DND-41 (cell line): Measurements from ENCODE around the gene FXYD7.

ENCODE experiments used
- ATAC-seq: fragments of 200-7000 bp; cut with Tn5 transposase; 3 replicates; pipeline ENCODE4 v1.9.1; 2021; ENCODE audit warnings: low read depth; ENCODE audit not compliant: insufficient read depth
- DNase-seq: peaks from one replicate; pipeline ENCODE4 v3.0.0-alpha.2; 2020
- H2AFZ ChIP-seq: 2 replicates; pipeline ENCODE4 v1.6.0; 2012; ENCODE audit warnings: low read depth, low read length
- H3K27ac ChIP-seq: 2 replicates; pipeline ENCODE4 v1.5.1; 2012; ENCODE audit warnings: low read length, inconsistent platforms
- H3K27me3 ChIP-seq: fragments of 200-600 bp; sonication (generic); 2 replicates; pipeline ENCODE4 v1.6.0; 2012; ENCODE audit warnings: low read length, mild to moderate bottlenecking, inconsistent platforms; ENCODE audit not compliant: insufficient read depth, poor library complexity
- H3K36me3 ChIP-seq: 2 replicates; pipeline ENCODE4 v1.5.1; 2012; ENCODE audit warnings: low read length, inconsistent platforms; ENCODE audit not compliant: insufficient read depth
- H3K4me1 ChIP-seq: 2 replicates; pipeline ENCODE4 v1.5.1; 2012; ENCODE audit warnings: mild to moderate bottlenecking, low read length; ENCODE audit not compliant: insufficient read depth
- H3K4me2 ChIP-seq: 2 replicates; pipeline ENCODE4 v1.6.0; 2012; ENCODE audit warnings: mild to moderate bottlenecking, moderate library complexity, low read length, inconsistent platforms; ENCODE audit not compliant: insufficient read depth
- H3K4me3 ChIP-seq, 2 experiments: fragments of 200-600 bp in 1 of 2; shearing (Covaris generic) in 1 of 2; 2 replicates each; pipeline ENCODE4 v1.5.1; 2012 to 2016; ENCODE audit warnings: inconsistent platforms in 2 of 2, low read length in 2 of 2, mild to moderate bottlenecking in 2 of 2, low read depth in 1 of 2, moderate library complexity in 1 of 2
- H3K79me2 ChIP-seq: 2 replicates; pipeline ENCODE4 v1.6.0; 2012; ENCODE audit warnings: low read length, inconsistent platforms; ENCODE audit not compliant: insufficient read depth
- H3K9ac ChIP-seq: 2 replicates; pipeline ENCODE4 v1.6.0; 2012; ENCODE audit warnings: low read depth, mild to moderate bottlenecking, inconsistent platforms, low read length, moderate library complexity
- H3K9me3 ChIP-seq: 2 replicates; pipeline ENCODE4 v1.5.1; 2012; ENCODE audit warnings: low read length, moderate library complexity, mild to moderate bottlenecking, inconsistent platforms; ENCODE audit not compliant: insufficient read depth, severe bottlenecking
- H4K20me1 ChIP-seq: 2 replicates; pipeline ENCODE4 v1.6.0; 2012; ENCODE audit warnings: low read length; ENCODE audit not compliant: insufficient read depth
- EZH2 ChIP-seq: IDR thresholded peaks from 3 replicates; pipeline ENCODE4 v1.6.1; 2012; ENCODE audit warnings: borderline replicate concordance, low read depth, mild to moderate bottlenecking, moderate library complexity, low read length, inconsistent platforms; ENCODE audit not compliant: severe bottlenecking
- TF ChIP-seq, protein P1 (sequence below): IDR thresholded peaks from 2 replicates; pipeline ENCODE4 v1.5.1; 2012; ENCODE audit warnings: borderline replicate concordance, low read length, moderate library complexity, mild to moderate bottlenecking; ENCODE audit not compliant: poor library complexity, severe bottlenecking; ENCODE audit errors: extremely low read depth

The FXYD7 gene

GRCh38 chr19:35117116-35117515 is 25.9 kb upstream of the FXYD7 start:
- Histone ChIP-seq H3K27me3 (no peaks in the 10 kb centered on the region), H3K36me3 (no peaks in the 10 kb centered on the region), H3K9me3 (no peaks in the 10 kb centered on the region), H3K79me2 (no peaks in the 10 kb centered on the region), H2AFZ (no peak overlapping the region), H3K4me2 (no peak overlapping the region), H3K4me1 (no peaks in the 10 kb centered on the region), H3K9ac (no peak overlapping the region), H4K20me1 (0 out of 2 replicates have a peak, but pooled peaks cover 4% of the 10 kb centered on the region), H3K4me3 (no peak overlapping the region), H3K27ac (no peak overlapping the region)
- TF ChIP-seq, protein P1, sequence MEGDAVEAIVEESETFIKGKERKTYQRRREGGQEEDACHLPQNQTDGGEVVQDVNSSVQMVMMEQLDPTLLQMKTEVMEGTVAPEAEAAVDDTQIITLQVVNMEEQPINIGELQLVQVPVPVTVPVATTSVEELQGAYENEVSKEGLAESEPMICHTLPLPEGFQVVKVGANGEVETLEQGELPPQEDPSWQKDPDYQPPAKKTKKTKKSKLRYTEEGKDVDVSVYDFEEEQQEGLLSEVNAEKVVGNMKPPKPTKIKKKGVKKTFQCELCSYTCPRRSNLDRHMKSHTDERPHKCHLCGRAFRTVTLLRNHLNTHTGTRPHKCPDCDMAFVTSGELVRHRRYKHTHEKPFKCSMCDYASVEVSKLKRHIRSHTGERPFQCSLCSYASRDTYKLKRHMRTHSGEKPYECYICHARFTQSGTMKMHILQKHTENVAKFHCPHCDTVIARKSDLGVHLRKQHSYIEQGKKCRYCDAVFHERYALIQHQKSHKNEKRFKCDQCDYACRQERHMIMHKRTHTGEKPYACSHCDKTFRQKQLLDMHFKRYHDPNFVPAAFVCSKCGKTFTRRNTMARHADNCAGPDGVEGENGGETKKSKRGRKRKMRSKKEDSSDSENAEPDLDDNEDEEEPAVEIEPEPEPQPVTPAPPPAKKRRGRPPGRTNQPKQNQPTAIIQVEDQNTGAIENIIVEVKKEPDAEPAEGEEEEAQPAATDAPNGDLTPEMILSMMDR, result no peak
- no peak for TF ChIP-seq EZH2
- ATAC-seq (no peak), DNase-seq (no peak)

DNA sequence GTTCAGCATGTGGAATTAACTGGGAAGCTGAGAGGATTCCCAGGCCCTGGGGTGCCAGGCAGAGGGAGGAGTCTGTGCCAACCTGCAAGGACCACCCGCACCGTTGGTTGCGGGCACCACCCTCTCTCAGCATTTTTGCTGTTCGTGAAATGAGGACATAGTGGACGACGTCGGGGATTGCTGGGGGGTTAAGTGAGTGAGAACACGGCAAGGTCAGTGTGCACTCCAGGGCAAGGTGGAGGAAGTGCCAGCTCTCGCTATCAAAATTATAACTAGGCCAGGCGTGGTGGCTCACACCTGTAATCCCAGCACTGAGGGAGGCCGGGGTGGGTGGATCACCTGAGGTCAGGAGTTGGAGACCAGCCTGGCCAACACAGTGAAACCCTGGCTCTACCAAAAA is 25.3 kb upstream of the FXYD7 start:
- no peaks in the 10 kb centered on the region for H3K9me3 ChIP-seq
- H4K20me1 ChIP-seq, result 0 out of 2 replicates have a peak, but pooled peaks cover 4% of the 10 kb centered on the region
- H3K4me1 ChIP-seq, result no peaks in the 10 kb centered on the region
- DNase-seq (no peak), ATAC-seq (no peak)
- TF ChIP-seq, protein P1, result no peak
- TF ChIP-seq EZH2, result no peak
- no peak overlapping the region for H3K9ac ChIP-seq
- H3K4me2 ChIP-seq, result no peak overlapping the region
- no peaks in the 10 kb centered on the region for H3K79me2 ChIP-seq
- H2AFZ ChIP-seq, result no peak overlapping the region
- no peak overlapping the region for H3K27ac ChIP-seq
- H3K4me3 ChIP-seq, result no peak overlapping the region
- H3K36me3 ChIP-seq, result no peaks in the 10 kb centered on the region
- H3K27me3 ChIP-seq, result no peaks in the 10 kb centered on the region

- DNase-seq, result no peak
- Histone ChIP-seq H3K4me2 (no peak overlapping the region), H2AFZ (no peak overlapping the region)
Measured at GRCh38 chr19:35118268-35119020, 24.6 kb upstream of the FXYD7 start.

More at GRCh38 chr19:35118268-35119020, 24.6 kb upstream of the FXYD7 start:
- no peaks in the 10 kb centered on the region for H3K27me3 ChIP-seq
- TF ChIP-seq, protein P1, result no peak
- no peak for TF ChIP-seq EZH2
- H3K79me2 ChIP-seq, result no peaks in the 10 kb centered on the region
- H3K4me3 ChIP-seq, result no peak overlapping the region
- no peak for ATAC-seq
- no peaks in the 10 kb centered on the region for H3K4me1 ChIP-seq
- H3K27ac ChIP-seq, result no peak overlapping the region
- no peak overlapping the region for H3K9ac ChIP-seq
- no peaks in the 10 kb centered on the region for H3K9me3 ChIP-seq
- H4K20me1 ChIP-seq, result 0 out of 2 replicates have a peak, but pooled peaks cover 4% of the 10 kb centered on the region
- H3K36me3 ChIP-seq, result no peaks in the 10 kb centered on the region
